HS-5 (cell line): Measurements from ENCODE around the gene ECD.
"Not testable (repeated sequence)": the region's sequence is repeated elsewhere in the genome, so short reads cannot be mapped to it uniquely, and the experiment has no call there.

Experiments
- DNase-seq: peaks from one replicate; pipeline ENCODE4 v3.0.0-alpha.2; 2012; ENCODE audit warnings: low read depth

ECD gene

DNA sequence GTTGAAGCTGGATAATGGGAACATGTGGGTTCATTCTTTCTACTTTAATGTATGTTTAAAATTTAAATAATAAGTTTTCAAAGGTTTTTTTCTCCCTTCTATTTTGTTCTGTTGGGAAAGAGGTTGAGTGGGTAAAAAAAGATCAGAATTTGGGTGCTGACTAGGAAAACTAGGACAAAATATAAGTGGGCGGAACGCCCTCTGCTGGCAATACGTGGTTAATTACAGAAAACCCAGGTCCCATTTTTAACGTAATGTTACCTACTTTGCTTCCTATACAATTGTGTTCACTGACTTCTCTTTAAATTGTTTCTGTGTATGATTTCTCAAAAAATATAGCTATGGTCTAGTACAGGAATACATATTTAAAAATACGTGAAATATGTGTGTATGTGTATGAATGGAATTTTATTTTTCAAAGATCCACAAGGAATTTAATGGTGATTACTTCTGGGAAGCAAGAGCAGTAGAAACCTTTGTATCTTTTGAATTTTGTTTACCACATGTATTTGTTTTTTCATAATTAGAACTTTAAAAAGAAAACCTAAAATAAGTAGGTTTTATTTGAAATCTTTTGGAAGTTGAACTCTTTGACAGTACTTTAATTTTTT, 8.7 kb downstream of the ECD start:
- peak; percentile 19 for DNase-seq

DNA sequence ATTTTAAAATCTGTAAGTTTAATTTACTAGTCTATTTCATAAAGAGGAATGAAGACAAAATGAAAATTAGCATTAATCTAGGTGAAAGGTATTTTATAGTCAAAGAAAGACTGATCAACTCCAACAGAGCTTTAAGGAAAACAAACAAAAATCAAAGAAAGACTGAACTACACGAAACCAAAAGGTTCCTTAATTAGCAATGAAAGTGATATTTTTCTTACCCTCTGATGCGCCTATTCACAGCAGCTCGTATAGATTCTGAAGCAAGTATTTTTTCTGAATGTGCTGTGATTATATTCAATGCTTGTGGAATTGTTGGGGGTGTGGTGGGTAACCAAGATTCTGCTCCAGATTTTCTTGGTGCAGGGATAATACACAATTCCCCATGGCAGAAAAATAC, 11.8 kb downstream of the ECD start:
- no peak for DNase-seq

DNA sequence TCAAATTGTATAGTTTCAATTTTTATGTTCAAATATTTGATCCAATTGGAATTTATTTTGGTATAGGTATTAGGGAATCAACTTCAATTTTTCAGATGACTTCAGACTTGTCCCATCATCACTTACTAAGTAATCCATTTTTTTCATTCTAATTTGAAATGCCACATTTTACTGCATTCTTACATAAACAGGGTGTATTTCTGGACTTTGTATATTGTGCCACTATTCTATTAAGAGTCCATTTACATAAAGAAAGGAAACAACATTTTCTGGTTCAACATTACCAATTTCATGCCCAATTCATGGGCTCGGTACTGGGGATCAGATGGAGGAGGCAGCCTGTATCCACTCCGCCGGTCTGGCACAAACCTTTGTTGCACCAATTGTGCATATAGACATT, 15.8 kb downstream of the ECD start:
- no peak for DNase-seq

DNA sequence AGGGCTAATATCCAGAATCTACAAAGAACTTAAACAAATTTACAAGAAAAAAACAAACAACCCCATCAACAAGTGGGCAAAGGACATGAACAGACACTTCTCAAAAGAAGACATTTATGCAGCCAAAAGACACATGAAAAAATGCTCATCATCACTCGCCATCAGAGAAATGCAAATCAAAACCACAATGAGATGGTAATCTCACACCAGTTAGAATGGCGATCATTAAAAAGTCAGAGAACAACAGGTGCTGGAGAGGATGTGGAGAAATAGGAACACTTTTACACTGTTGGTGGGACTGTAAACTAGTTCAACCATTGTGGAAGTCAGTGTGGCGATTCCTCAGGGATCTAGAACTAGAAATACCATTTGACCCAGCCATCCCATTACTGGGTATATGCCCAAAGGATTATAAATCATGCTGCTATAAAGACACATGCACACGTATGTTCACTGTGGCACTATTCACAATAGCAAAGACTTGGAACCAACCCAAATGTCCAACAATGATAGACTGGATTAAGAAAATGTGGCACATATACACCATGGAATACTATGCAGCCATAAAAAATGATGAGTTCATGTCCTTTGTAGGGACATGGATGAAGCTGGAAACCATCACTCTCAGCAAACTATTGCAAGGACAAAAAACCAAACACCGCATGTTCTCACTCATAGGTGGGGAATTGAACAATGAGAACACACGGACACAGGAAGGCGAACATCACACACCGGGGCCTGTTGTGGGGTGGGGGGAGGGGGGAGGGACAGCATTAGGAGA, 17.0 kb downstream of the ECD start:
- not testable (repeated sequence) for DNase-seq

DNA sequence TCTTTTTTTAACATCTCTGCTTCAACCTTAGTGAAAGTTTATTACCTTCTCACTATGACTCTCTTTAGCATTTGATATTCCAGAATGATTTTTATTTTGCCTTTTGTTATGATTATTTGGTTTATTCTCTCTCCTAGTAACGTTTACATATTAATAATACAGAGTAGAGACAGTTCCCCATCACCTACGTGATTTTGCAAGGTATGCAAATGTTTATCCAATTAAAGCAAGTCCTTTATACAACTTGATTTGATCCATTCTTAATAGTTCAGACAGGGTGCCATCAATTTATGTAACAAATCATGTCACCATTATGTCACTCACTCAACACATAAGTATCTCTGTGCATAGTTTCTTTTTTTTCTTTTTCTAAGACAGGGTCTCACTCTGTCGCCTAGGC, 26.2 kb downstream of the ECD start:
- DNase-seq, result no peak

DNA sequence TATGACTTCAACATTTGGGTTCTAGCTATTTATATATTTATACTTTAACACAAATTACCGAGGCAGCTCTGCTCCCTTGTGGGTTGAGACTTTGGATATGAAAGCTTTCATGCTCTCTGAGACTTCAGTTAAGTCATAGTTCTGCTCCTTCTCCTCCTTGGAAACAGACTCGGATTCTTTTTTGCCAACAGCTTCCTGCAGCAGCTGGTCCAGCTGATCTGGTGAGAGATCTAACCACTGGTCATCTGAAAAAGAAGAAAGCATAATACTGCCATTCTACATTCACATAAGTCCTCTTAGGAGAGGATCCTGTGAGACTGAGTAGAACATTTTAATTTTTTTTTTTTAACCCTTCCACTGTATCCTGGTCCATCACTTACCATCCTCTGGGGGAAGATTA, 28.6 kb downstream of the ECD start:
- no peak for DNase-seq

DNA sequence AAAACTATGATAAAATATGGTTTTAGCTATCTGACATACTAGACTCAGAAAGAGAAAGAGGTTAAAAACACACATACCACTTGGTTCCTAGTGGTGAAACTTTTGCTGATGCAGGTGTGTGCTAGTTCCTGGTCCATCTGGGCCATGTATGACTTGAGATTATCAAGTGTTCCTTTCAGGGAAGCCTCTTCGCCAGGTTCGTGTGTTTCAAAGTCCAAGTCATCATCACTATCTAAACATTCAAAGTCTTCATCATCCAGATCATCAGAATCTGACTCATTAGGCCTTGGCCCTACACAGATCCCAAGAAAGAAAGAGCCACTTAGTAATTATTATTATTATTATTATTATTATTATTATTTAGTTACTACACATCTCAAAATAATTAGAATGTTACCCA, 31.2 kb downstream of the ECD start:
- DNase-seq, result no peak

DNA sequence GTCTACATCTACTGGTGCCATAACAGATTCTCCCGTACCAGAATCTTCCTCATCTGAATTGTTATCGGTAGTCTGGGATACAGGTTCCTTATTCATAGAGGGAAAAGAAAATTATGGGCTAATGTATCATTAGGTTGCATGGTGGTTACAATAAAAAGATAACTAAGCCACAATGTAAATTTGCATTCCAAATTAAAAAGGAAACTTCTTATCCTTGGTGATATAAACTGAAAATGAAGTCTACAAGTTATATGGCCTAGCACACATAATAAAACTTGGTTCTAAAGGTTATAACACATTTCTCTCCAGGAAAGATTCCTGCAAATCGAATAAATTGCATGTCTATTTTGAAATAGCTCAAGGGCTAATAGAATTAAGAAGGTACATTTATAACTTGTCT, 33.1 kb downstream of the ECD start:
- DNase-seq, result no peak

DNA sequence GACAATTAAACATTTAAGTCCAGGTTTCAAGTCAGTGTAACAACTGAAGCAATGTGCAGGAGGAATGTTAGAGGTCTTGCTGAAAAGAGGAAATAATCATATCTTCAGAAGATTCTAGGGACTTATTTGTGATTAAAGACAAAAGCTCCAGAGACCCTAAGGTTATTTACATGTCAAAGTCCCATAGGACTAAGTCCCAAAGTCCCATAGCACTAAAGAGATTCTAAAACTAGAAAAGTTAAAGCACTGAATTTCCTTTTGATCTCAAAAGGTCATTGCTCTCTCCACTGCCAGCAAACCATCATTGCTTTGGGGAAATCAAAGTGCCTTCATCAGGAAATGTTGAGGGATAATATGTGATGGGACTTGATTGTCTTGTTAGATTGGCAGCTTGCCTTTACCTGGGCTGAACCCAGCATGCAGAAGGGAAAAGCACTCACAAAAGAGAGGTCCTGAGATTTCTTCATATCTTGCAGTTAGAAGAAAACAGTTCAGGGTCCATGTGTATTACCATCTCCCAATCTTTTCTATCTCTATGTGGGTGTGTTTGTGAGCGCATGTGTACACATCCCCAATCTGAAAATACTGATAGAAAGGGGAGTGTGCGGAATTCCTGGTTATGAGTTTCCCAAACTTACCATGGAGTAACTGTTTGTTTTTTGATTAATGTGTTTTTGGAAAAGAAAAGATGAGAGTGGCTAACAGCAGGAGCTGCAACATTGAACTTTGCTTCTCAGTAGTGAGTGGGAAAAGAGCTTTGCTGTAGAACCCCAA, 35.7 kb downstream of the ECD start:
- no peak for DNase-seq

DNA sequence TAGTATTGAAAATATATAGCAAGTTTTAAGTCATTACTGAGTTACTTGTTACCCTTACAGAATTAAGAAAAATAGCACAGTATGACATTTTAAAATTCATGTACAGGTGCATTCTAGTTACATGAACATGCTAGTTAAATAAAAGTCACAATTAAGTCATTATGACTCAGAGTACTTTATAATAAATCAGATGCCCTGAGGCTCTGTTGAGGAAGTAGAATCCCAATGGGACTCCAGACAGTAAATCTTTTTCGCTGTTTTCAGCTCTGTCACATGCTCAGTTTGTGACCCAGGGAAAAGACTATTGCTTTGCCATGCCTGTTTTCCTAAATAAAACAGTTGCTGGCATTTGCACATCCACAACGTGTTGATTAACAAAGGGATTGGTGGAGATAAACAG, 36.5 kb downstream of the ECD start:
- DNase-seq, result no peak

DNA sequence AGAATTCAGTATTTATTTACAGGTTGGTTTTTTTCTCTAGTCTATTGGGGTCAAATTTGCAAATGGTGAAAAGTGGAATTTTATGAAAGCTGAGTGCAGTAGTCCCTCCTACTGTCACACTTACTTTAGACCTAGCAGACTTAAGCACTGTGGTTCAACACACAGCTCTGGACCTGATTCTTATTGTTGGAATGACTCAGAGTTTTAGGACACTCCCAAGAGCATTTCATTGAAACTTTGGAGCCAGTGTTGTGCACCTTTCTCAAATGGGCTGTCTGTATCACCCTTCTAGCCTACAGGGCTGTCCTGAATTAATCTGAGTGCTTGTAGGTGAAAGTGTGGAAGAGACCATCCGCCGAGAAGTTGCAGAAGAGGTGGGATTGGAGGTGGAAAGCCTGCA, 41.5 kb downstream of the ECD start:
- DNase-seq, result no peak

DNA sequence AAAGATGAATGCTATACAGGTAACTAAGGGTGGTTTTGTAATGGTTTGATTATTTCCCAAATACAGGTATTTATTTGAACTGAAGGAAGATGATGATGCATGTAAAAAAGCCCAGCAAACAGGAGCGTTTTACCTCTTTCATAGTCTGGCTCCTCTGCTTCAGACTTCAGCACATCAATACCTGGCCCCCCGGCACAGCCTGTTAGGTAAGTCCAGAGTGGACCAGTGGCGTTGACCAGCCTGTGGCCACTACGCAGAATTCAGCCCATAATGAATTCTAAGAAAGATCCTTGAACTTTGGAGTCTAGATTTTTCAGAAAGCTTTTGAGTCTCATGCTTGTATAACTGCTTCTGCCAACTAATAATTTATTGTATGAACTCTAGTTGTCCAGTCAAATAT, 47.9 kb downstream of the ECD start:
- DNase-seq, result no peak

DNA sequence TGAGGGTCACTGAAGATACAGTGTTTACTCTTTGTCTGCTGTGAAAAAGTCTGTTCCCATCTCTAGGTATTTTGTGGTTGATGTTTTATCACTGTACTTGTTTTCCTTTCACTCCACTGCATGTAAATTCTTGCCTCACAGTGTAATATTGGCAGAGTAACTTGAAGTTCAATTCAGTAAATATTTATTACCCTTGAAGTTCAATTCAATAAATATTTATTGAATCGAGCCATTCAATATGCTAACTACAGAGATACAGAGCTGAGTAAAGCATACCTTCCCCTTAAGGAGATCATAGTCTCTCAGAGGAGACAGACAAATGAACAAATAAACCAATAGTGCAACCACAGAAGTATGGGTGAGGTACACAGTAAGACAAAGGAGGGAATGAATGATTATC, 48.4 kb downstream of the ECD start:
- no peak for DNase-seq

DNA sequence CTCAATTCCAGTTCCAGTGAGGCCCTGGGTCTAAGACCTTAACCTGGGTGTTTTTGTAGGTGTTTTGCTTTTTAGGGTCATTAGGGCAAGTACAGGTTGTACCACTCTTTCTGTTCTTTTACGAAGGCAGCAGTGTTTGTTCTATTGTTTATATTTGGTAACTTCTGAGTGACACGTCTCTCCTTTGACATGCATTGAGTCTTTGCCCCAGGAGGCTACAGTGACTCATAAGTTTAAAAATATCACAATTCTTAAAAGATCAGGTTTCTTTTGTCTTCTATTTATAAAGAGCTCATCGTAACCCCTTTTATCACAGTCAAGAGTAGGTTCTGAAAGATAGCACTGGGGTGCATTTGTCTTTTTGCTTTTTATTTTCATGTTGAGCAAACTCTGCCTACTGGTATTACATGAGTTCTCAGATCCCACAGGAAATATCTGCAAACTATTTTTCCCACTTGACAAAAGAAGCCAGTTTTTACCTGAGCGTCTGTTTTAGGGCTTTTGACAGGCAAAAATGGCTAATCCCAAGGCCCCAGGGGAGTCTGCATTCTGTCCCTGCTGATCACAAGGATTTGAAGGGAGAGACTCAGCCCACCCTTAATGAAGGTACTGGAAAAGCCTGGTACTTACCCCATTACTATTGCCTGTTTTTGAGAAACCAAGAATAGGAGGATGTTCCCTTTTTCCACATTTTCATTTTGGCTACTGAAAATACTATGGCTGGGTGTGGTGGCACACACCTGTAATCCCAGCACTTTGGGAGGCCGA, 49.6 kb downstream of the ECD start:
- no peak for DNase-seq

DNA sequence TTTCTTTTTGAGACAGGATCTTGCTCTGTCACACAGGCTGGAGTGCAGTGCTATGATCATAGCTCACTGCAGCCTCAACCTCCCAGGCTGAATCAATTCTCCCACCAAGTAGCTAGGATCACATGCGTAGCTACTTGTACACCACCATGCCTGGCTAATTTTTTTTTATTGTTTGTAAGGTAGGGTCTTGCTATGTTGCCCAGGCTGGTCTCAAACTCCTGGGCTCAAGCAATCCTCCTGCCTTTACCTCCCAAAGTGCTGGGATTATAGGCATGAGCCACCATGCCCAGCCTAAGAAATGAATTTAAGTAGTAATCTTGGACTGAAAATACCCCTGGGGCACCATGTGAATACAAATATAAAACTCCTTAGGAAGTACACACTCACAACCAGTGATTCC, 51.8 kb downstream of the ECD start:
- no peak for DNase-seq

DNA sequence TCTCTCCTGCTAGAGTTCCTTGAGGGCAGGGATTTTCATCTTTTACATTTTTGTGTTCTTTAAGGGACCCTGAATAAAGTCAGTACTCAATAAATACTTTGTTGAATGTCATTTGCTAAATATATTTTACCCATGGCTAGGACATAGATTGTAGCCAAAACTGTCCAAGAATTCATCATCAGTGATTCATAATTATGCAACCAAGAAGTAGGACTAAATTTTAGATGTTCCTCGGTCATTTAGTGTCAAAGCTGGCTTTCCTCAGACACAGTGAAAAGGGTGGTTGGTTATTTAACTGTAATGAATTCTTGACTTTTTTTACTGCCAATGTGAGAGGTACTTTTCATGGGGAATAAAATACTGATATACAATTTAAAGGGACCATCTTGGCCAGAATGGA, 54.3 kb downstream of the ECD start:
- DNase-seq, result no peak

DNA sequence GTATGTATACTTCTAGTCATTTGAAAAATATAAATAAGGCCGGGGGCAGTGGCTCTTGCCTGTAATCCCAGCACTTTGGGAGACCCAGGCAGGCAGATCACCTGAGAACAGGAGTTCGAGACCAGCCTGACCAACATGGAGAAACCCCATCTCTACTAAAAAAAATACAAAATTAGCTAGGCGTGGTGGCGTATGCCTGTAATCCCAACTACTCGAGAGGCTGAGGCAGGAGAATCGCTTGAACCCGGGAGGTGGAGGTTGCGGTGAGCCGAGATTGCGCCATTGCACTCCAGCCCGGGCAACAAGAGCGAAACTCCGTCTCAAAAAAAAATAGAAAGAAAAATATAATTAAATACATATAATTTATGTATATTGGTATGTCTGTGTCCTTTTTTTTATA, 55.8 kb downstream of the ECD start:
- DNase-seq, result not testable (repeated sequence)

DNA sequence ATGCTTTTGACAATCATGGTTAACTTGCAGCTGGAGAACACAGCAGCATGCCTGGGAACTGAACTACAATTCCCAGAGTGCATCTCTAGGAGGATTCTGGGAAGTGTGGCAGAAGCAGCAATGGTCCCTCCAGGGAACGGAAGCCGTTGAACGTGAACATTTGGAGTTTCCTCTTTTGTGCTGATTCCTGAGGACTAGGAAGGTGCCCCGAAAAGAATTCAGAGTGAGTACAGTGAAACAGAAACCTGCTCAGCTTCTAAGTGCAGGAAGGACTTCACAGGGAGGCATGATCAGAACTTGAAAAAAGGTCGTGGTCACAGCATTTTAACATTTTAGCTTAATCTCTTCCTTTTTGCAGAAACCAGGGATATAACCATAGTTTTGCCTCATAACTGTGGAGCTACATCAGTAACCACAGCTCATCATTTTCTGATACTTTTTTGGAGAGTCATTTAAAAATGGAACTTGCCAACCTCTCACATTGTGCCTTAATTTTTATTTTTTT, 57.4 kb downstream of the ECD start, which contains the start of gene NUDT13:
TSS of gene NUDT13 (plus strand) at position 111 of the 505 bp plus-strand sequence. CDS start 3,911 bp downstream, outside the sequence.
- no peak for DNase-seq

DNA sequence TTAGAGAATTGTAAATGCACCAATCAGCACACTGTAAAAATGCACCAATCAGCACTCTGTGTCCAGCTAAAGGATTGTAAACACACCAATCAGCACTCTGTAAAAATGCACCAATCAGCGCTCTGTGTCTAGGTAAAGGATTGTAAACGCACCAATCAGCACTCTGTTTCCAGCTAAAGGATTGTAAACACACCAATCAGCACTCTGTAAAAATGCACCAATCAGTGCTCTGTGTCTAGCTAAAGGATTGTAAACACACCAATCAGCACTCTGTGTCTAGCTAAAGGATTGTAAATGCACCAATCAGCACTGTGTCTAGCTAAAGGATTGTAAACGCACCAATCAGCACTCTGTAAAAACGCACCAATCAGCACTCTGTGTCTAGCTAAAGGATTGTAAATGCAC, 58.6 kb downstream of the ECD start:
- not testable (repeated sequence) for DNase-seq

DNA sequence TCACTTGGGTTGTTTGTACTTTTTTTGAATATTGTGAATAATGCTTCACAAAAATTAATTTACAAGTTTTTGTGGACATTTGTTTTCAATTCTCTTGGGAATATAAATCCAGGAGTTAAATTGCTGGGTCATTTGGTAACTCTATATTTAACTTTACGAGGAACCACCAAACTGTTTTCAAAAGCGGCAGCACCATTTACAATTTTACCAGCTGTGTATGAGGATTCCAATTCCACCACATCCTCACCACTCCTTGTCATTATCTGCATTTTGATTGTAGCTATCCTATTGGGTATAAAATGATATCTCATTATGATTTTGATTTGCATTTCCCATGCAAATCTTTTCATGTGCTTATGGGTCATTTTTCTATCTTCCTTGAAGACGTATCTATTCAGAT, 61.5 kb downstream of the ECD start:
- DNase-seq, result no peak

DNA sequence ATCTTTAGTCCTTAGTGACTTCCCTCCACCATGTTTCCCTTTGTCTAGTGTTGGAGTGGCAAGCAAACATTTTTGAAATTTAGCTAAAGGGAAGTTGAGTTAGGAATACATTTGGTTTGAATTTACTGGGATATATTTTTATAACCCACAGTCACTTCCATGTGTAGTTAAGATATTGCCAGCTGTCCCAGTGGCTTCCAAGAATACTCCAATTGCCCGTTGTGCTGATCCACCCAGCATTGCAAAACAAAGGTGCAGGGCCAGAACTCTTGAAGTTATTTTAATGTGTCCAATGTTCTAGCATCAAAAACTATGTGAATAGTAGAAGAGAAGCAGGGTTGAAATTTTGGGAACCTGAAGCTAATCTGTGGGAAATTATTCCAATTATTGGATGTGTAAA, 68.7 kb downstream of the ECD start:
- no peak for DNase-seq

DNA sequence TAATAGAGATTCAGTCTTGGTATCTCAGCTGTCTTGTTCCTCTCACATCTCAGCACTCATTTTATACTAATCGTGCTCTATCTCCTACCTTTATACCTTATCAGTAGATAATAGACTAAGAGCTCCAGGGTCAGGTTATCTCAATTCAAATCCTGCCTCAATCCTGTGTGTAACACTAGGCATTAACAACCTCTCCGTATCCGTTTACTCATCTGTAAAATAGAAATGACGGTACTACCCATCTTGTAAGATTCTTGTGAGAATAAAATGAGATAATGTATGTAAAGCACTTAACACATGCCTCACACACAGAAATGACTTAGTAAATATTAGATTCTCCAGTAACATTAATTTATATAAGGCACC, 70.5 kb downstream of the ECD start:
- no peak for DNase-seq
